GM12864 (cell line): Measurements from ENCODE around the gene PAX5.

Experiments
- DNase-seq: peaks from one replicate; pipeline ENCODE4 v3.0.0-alpha.2; 2011; ENCODE audit warnings: low read depth
- H3K4me3 ChIP-seq: 2 replicates; pipeline ENCODE4 v1.5.1; 2011; ENCODE audit warnings: mild to moderate bottlenecking, low read depth, low read length, control low read depth
- TF ChIP-seq, protein P1 (sequence below): IDR thresholded peaks from 2 replicates; pipeline ENCODE4 v1.5.1; 2011; ENCODE audit warnings: low read depth, mild to moderate bottlenecking, moderate library complexity, low read length, control low read depth, inconsistent platforms; ENCODE audit errors: missing control alignments

Gene PAX5

DNA sequence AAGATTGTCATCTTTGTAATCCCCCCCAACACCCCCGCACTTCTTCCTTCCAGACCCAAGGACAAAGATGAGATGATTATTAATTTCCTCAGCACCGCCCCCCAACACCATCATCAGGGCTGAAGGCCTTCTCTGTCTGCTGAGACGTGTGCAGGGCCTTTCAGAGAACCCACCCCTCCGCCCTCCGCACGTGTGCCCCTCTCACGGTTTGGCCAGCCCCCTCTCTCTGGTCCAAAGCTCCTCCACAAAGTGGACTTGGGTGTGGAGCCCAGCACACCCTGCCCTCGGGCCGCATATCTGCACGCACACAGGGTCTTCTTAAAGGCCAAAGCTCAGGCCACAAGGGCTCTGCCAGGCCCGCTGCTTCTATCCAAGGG lies 32.0 kb downstream of the PAX5 start:
- H3K4me3 ChIP-seq: peak overlapping the region; percentile 52
- TF ChIP-seq, protein P1, sequence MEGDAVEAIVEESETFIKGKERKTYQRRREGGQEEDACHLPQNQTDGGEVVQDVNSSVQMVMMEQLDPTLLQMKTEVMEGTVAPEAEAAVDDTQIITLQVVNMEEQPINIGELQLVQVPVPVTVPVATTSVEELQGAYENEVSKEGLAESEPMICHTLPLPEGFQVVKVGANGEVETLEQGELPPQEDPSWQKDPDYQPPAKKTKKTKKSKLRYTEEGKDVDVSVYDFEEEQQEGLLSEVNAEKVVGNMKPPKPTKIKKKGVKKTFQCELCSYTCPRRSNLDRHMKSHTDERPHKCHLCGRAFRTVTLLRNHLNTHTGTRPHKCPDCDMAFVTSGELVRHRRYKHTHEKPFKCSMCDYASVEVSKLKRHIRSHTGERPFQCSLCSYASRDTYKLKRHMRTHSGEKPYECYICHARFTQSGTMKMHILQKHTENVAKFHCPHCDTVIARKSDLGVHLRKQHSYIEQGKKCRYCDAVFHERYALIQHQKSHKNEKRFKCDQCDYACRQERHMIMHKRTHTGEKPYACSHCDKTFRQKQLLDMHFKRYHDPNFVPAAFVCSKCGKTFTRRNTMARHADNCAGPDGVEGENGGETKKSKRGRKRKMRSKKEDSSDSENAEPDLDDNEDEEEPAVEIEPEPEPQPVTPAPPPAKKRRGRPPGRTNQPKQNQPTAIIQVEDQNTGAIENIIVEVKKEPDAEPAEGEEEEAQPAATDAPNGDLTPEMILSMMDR: no peak
- no peak for DNase-seq

DNA sequence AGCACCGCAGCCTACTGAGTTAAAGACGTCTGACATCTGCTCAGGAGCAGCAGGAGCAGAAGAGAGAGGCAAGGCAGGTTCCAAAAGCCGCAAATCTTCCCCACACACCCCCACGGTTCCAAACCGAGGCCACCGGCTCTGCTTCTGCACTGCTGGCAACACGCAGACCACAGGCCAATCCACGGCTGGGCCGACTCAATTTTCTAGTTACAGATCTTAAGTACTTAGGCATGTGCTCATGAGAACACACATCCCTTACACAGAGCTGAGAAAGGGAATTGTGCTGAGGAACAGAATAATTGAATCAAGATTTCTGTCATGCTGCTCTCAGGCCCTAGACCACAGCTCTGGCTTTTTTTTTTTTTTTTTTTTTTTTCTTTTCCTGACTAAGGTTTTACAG lies 32.6 kb downstream of the PAX5 start:
- TF ChIP-seq, protein P1: no peak
- H3K4me3 ChIP-seq: peak overlapping the region; percentile 52; the same call in 1 of the 2 replicates
- DNase-seq: peak; percentile 68

DNA sequence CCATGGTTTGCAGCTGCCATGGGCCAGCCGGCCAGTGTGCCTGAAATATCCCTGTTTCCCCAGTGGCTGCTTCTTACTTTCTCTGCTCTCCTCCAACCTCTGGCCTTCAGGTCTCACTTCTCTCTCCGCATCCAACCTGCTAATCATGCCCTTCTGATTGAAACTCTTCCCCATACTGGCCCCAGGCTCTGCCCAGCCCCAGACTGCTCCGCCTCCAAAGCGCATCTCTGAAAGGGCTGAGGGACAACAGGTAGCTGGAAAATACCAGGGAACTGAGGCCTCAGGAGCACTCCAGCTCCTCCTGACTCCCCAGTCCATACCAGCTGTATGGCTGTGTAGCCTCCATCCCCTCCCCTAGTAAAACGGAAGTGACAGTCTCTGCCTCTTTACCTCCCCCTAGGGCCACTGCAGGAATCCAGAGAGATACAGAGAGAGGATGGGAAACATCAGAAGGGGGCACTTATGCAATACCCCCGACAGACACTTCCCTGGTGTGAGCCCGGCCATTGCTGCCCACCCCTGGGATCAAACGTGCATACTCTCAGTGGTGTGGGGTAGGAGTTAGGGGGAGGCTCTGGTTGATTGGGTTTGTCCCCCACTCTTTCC lies 34.2 kb downstream of the PAX5 start:
- peak overlapping the region; percentile 48 for H3K4me3 ChIP-seq
- DNase-seq: no peak
- TF ChIP-seq, protein P1: peak; percentile 68

DNA sequence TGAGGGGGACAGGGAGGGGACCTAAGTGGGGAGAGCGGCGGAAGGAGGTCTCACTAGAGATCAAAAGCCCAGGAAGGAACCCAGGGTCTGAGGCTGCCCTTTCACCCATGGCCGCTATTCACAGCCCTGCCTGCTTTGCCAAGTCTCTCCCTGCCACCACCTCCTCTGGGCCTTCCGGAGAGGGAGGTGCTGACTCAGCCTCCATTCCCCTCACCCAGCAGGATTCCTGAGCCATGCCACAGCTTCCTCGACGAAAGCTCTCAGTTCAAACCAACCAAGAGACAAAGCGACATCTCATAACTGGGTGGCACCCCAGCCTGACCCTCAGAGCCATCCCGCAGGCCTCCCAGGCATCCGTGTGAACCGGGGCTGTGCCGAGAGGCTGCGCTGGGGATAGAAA lies 36.7 kb downstream of the PAX5 start:
- peak overlapping the region; percentile 34 for H3K4me3 ChIP-seq
- TF ChIP-seq, protein P1: no peak
- no peak for DNase-seq

DNA sequence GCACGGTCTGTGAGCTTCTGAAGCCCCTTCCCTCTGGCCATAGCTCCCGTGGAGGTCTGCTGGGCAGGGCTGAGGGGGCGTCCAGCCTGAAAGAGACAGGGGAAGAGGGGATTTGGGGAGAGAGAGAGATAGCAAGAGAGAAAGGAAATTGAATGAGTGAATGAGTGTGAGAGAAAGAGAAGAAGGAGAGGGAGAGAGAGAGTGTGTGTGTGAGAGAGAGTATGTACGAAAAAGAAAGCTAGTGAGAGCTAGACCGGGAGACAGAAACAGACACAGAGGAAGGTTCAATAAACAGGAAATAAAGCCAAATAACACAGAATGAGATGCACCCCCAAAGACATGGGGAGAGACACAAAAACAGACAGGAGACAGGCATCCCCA lies 37.4 kb downstream of the PAX5 start:
- TF ChIP-seq, protein P1: no peak
- peak overlapping the region; percentile 34; the same call in 1 of the 2 replicates for H3K4me3 ChIP-seq
- DNase-seq: no peak

DNA sequence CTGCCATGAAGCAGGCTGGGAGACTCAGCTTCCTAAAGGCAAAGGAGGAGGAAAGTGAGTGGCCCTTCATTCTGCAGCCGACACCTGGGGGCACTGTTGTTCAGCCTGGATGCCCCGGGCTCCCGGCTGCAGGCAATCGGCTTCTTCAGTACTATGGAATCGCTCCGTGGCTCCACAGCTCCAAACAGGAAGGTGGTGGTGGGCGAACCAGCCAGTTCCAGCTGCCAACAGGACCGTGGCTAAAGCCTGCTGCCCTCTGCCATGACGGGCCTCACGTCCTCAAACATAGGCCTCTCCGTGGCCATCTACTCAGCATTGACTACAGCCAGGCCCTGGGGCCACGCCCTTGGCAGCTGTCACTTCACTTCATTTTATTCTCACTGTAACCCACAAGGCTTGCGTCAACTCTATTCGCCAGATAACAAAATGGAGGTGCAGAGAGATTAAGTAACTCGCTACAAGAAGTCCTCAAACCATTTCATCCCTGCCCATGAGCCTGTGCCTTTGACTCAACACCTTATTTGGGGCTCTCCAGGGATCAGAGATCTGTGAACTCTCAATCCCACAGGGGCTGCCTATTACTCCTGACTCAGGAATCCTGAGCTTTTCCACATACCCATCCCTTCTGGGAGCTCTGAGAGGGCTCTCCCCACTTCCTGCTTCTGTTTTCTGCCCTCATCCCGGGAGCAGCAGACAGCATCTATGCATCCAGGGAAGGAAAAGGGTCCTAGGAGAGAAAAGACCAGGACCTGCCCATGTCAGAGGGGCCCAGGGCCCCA lies 38.0 kb downstream of the PAX5 start:
- peak overlapping the region; percentile 34; the same call in 1 of the 2 replicates for H3K4me3 ChIP-seq
- TF ChIP-seq, protein P1: peak; percentile 77
- DNase-seq: no peak
